Measurements from ENCODE around the gene KCNN3.

DNA sequence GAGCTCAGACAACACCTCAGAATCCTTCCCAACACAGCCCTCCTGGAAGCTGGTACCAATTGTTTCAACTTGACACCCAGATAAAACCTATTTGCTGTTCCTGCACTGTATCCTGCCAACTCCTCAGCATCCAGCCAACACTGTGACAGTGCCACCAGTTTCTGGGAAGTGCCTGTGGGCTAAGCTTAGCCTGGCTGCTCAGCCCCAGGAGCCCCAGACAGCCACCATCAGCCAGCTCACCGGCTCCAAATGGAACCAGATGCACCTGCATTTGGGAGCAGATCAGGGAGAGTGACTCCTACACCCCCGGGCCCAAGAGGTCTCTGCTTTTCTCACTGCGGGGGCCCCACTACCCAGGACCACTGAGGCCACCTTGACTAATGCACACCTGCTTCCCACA, 24.9 kb downstream of the KCNN3 start:
- TF ChIP-seq, protein P1, sequence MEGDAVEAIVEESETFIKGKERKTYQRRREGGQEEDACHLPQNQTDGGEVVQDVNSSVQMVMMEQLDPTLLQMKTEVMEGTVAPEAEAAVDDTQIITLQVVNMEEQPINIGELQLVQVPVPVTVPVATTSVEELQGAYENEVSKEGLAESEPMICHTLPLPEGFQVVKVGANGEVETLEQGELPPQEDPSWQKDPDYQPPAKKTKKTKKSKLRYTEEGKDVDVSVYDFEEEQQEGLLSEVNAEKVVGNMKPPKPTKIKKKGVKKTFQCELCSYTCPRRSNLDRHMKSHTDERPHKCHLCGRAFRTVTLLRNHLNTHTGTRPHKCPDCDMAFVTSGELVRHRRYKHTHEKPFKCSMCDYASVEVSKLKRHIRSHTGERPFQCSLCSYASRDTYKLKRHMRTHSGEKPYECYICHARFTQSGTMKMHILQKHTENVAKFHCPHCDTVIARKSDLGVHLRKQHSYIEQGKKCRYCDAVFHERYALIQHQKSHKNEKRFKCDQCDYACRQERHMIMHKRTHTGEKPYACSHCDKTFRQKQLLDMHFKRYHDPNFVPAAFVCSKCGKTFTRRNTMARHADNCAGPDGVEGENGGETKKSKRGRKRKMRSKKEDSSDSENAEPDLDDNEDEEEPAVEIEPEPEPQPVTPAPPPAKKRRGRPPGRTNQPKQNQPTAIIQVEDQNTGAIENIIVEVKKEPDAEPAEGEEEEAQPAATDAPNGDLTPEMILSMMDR (IDR thresholded peaks at IDR 0.05): no peak
- TF ChIP-seq POLR2AphosphoS5 (IDR thresholded peaks at IDR 0.05) (no peak), POLR2A (IDR thresholded peaks at IDR 0.05) (no peak)
